Measurements from ENCODE around the gene TIMP2. TPM values are rescaled to one million over a fixed set of nuclear protein-coding genes. Genes with fewer than 3 reads are reported as not detected.
A peak's percentile ranks its signal among the peaks of the same experiment; 100 is the strongest.

TIMP2 gene
- total and polyA plus RNA-seq, 2 of the 13 experiments (the other 11 are each of a cell fraction or from before 2014, with no cell fraction given) = 3.8 to 8.5 TPM

GRCh38 chr17:78831688-78832540, 93.3 kb downstream of the TIMP2 start (continued):
- 0 out of 2 replicates have a peak, but pooled peaks have one; percentile 26 for TF ChIP-seq ZHX2 (IDR thresholded peaks at IDR 0.05; ENCODE audit: low read depth)
- TF ChIP-seq ZHX2 (CRISPR knock-in tag; IDR thresholded peaks at IDR 0.05; ENCODE audit: borderline replicate concordance) = no peak
- TF ChIP-seq REPIN1 (CRISPR knock-in tag; IDR thresholded peaks at IDR 0.05; ENCODE audit: borderline replicate concordance, low read depth) = peak; percentile 25; the same call in 1 of the 2 replicates
- no peak for TF ChIP-seq CSRNP1 (CRISPR knock-in tag; IDR thresholded peaks at IDR 0.05)
- TF ChIP-seq ZNF547 (CRISPR knock-in tag; IDR thresholded peaks at IDR 0.05) = peak; percentile 70; the same call in 1 of the 2 replicates
- no peak for TF ChIP-seq SYNCRIP (IDR thresholded peaks at IDR 0.05; ENCODE audit: insufficient read depth, low read depth, low read length)
- TF ChIP-seq ZBTB7A (CRISPR knock-in tag; IDR thresholded peaks at IDR 0.05) = peak; percentile 91
- no peak for TF ChIP-seq NONO (IDR thresholded peaks at IDR 0.05)
- 0 out of 2 replicates have a peak, but pooled peaks have one; percentile 27 for TF ChIP-seq NONO (CRISPR knock-in tag; conservative IDR thresholded peaks at IDR 0.05)
- peak; percentile 68; the same call in 1 of the 2 replicates for TF ChIP-seq ZNF331 (CRISPR knock-in tag; IDR thresholded peaks at IDR 0.05)
- peak; percentile 74 for TF ChIP-seq ZMYM4 (CRISPR knock-in tag; IDR thresholded peaks at IDR 0.05)
- TF ChIP-seq MEF2D (CRISPR knock-in tag; IDR thresholded peaks at IDR 0.05) = peak; percentile 73; the same call in 1 of the 2 replicates
- TF ChIP-seq MTA1 (CRISPR knock-in tag; IDR thresholded peaks at IDR 0.05; ENCODE audit: borderline replicate concordance) = peak; percentile 85
- no peak for TF ChIP-seq SMYD3 (CRISPR knock-in tag; IDR thresholded peaks at IDR 0.05)
- peak; percentile 69; the same call in 1 of the 2 replicates for TF ChIP-seq POGK (CRISPR knock-in tag; conservative IDR thresholded peaks at IDR 0.05)
- 0 out of 2 replicates have a peak, but pooled peaks have one; percentile 34 for TF ChIP-seq ZNF33B (CRISPR knock-in tag; IDR thresholded peaks at IDR 0.05)
- peak; percentile 96 for TF ChIP-seq MLX (CRISPR knock-in tag; IDR thresholded peaks at IDR 0.05)
- 0 out of 2 replicates have a peak, but pooled peaks have one; percentile 22 for TF ChIP-seq ZNF124 (CRISPR knock-in tag; IDR thresholded peaks at IDR 0.05)
